K562 (cell line): ENCODE measurements around the gene PLD5.
"Not testable (repeated sequence)": the region's sequence is repeated elsewhere in the genome, so short reads cannot be mapped to it uniquely, and the experiment has no call there.

Source experiments
- BHLHE40 ChIP-seq: IDR thresholded peaks from 2 replicates; pipeline ENCODE4 v1.6.1; 2011; ENCODE audit warnings: low read length, improper control_type of control experiment
- CTCF ChIP-seq, 3 experiments: IDR thresholded peaks in 2 of 3; conservative IDR thresholded peaks in 1 of 3; 2 replicates each; pipeline ENCODE4 v1.5.1; 2011 to 2012; ENCODE audit warnings: low read length in 3 of 3, mild to moderate bottlenecking in 3 of 3, control low read depth in 2 of 3, improper control_type of control experiment in 1 of 3, inconsistent platforms in 1 of 3, low read depth in 1 of 3, mixed read lengths in 1 of 3, moderate library complexity in 1 of 3; ENCODE audit not compliant: insufficient read depth in 2 of 3
- FOS ChIP-seq: IDR thresholded peaks from 3 replicates; pipeline ENCODE4 v1.6.1; 2011; ENCODE audit not compliant: insufficient read length; ENCODE audit errors: extremely low read depth
- MEIS2 ChIP-seq: fragments of 450-650 bp; IDR thresholded peaks from 2 replicates; pipeline ENCODE4 v1.6.1; 2014; ENCODE audit warnings: mild to moderate bottlenecking; ENCODE audit not compliant: partially characterized antibody
- RBBP5 ChIP-seq: fragments of 200-600 bp; sonication (generic); IDR thresholded peaks from 2 replicates; pipeline ENCODE4 v1.6.1; 2012; ENCODE audit warnings: borderline replicate concordance, mild to moderate bottlenecking, low read length, control low read depth, inconsistent platforms; ENCODE audit not compliant: insufficient read depth, poor library complexity, severe bottlenecking
- RNF2 ChIP-seq: sonication (generic); IDR thresholded peaks from 2 replicates; pipeline ENCODE4 v1.6.1; 2016
- SIN3B ChIP-seq: fragments of 450-650 bp; IDR thresholded peaks from 2 replicates; pipeline ENCODE4 v1.6.1; 2017; ENCODE audit warnings: low read depth, mild to moderate bottlenecking, moderate library complexity
- TEAD2 ChIP-seq: fragments of 450-650 bp; IDR thresholded peaks from 2 replicates; pipeline ENCODE4 v1.6.1; 2016; ENCODE audit warnings: missing genetic modification characterization, control low read depth, missing compliant biosample characterization
- YY1 ChIP-seq, 3 experiments: IDR thresholded peaks; 2 replicates each; pipeline ENCODE4 v1.6.1; 2011; ENCODE audit warnings: low read length in 2 of 3, mild to moderate bottlenecking in 2 of 3, moderate library complexity in 2 of 3, borderline replicate concordance in 1 of 3, control low read depth in 1 of 3, low read depth in 1 of 3; ENCODE audit not compliant: insufficient read depth in 3 of 3, insufficient replicate concordance in 2 of 3, control insufficient read depth in 1 of 3, insufficient read length in 1 of 3; ENCODE audit errors: extremely low read depth in 1 of 3
- ZNF121 ChIP-seq: sonication (generic); formaldehyde crosslinking; conservative IDR thresholded peaks from 2 replicates; pipeline ENCODE4 v1.8.0; 2022; ENCODE audit warnings: missing genetic modification reagents
- ZNF24 ChIP-seq: fragments of 450-650 bp; IDR thresholded peaks from 2 replicates; pipeline ENCODE4 v1.6.1; 2016
- ZNF274 ChIP-seq: IDR thresholded peaks from 2 replicates; pipeline ENCODE4 v1.6.1; 2011; ENCODE audit warnings: low read depth, mild to moderate bottlenecking, low read length, moderate library complexity, borderline replicate concordance
- ZNF384 ChIP-seq: IDR thresholded peaks from 2 replicates; pipeline ENCODE4 v1.6.1; 2012; ENCODE audit warnings: low read depth, low read length, improper control_type of control experiment
- TF ChIP-seq, protein P1 (sequence below), 2 experiments: fragments of 450-650 bp; formaldehyde crosslinking in 1 of 2; IDR thresholded peaks; 2 replicates each; pipeline versions ENCODE4 v1.4.0 to v1.6.1; 2014 to 2020; ENCODE audit warnings: mild to moderate bottlenecking in 2 of 2, borderline replicate concordance in 1 of 2, low read depth in 1 of 2

DNA sequence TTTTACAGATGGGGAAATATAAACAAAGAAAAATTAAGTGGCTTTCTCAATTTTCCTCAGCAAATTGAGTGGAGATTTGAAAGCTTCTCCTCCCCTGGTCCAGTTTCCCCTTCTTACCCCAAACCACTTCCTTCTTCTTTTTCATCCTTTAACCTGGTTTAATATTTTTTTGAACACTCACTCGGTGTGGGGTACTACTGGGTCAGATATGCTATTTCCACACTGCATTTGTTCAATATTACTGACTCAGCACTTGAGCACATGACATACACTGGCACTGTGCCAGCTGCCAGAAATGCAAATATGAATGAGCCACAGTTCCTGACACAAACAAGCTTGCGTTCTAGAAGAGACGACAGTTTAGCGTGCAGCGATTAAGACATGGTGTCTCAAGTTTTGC is 193.6 kb downstream of the PLD5 start:
- TF ChIP-seq YY1 (IDR thresholded peaks at IDR 0.05; ENCODE audit: borderline replicate concordance in 1 of 3, control insufficient read depth in 1 of 3, extremely low read depth in 1 of 3, insufficient read depth in 3 of 3, insufficient read length in 1 of 3, insufficient replicate concordance in 2 of 3, low read depth in 1 of 3, low read length in 2 of 3); CTCF (IDR thresholded peaks at IDR 0.05 in 2 of 3, conservative IDR thresholded peaks at IDR 0.05 in 1 of 3; ENCODE audit: insufficient read depth in 2 of 3, low read depth in 1 of 3, low read length in 3 of 3); BHLHE40; FOS; ZNF274; SIN3B; MEIS2; ZNF384; ZNF24; TEAD2 (tag); RBBP5; ZNF121 (CRISPR knock-in tag); RNF2: not testable (repeated sequence)
- TF ChIP-seq, protein P1, sequence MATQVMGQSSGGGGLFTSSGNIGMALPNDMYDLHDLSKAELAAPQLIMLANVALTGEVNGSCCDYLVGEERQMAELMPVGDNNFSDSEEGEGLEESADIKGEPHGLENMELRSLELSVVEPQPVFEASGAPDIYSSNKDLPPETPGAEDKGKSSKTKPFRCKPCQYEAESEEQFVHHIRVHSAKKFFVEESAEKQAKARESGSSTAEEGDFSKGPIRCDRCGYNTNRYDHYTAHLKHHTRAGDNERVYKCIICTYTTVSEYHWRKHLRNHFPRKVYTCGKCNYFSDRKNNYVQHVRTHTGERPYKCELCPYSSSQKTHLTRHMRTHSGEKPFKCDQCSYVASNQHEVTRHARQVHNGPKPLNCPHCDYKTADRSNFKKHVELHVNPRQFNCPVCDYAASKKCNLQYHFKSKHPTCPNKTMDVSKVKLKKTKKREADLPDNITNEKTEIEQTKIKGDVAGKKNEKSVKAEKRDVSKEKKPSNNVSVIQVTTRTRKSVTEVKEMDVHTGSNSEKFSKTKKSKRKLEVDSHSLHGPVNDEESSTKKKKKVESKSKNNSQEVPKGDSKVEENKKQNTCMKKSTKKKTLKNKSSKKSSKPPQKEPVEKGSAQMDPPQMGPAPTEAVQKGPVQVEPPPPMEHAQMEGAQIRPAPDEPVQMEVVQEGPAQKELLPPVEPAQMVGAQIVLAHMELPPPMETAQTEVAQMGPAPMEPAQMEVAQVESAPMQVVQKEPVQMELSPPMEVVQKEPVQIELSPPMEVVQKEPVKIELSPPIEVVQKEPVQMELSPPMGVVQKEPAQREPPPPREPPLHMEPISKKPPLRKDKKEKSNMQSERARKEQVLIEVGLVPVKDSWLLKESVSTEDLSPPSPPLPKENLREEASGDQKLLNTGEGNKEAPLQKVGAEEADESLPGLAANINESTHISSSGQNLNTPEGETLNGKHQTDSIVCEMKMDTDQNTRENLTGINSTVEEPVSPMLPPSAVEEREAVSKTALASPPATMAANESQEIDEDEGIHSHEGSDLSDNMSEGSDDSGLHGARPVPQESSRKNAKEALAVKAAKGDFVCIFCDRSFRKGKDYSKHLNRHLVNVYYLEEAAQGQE (IDR thresholded peaks at IDR 0.05; ENCODE audit: borderline replicate concordance) = not testable (repeated sequence)
- TF ChIP-seq, protein P1 (CRISPR knock-in tag; IDR thresholded peaks at IDR 0.05; ENCODE audit: low read depth) = not testable (repeated sequence)
